ENCODE data around the gene FILIP1L.

GRCh38 chr3:100076731-100077529 lies 37.4 kb downstream of the FILIP1L start:
- TF ChIP-seq CTCF (IDR thresholded peaks at IDR 0.05) (no peak), POLR2A (IDR thresholded peaks at IDR 0.05) (no peak), POLR2AphosphoS5 (IDR thresholded peaks at IDR 0.05) (no peak)
